ENCODE data around the gene ADSS1.
"Not testable (repeated sequence)": the region's sequence is repeated elsewhere in the genome, so short reads cannot be mapped to it uniquely, and the experiment has no call there.

ADSS1 gene

GRCh38 chr14:104717646-104718045, 6.4 kb upstream of the ADSS1 start:
- DNase-seq, result no peak

- DNase-seq, result no peak
Measured at GRCh38 chr14:104718147-104718546, 5.9 kb upstream of the ADSS1 start.

GRCh38 chr14:104718871-104719270, 5.2 kb upstream of the ADSS1 start:
- no peak for DNase-seq

GRCh38 chr14:104719343-104719742, 4.7 kb upstream of the ADSS1 start:
- no peak for DNase-seq

- DNase-seq, result no peak
Measured at GRCh38 chr14:104721505-104722431, 2.3 kb upstream of the ADSS1 start.

GRCh38 chr14:104722938-104723650, 935 bp upstream of the ADSS1 start:
- no peak for DNase-seq

- no peak for DNase-seq
Measured at GRCh38 chr14:104724407-104724980, 465 bp downstream of the ADSS1 start.

- DNase-seq, result no peak
Measured at GRCh38 chr14:104724981-104725771, 1.1 kb downstream of the ADSS1 start.

GRCh38 chr14:104725772-104726548, 1.9 kb downstream of the ADSS1 start:
- no peak for DNase-seq

GRCh38 chr14:104726600-104727451, 2.8 kb downstream of the ADSS1 start:
- no peak for DNase-seq

- no peak for DNase-seq
Measured at GRCh38 chr14:104728631-104729030, 4.6 kb downstream of the ADSS1 start.

- not testable (repeated sequence) for DNase-seq
Measured at GRCh38 chr14:104729176-104729834, 5.3 kb downstream of the ADSS1 start.

- DNase-seq, result no peak
Measured at GRCh38 chr14:104729835-104730181, 5.8 kb downstream of the ADSS1 start.

GRCh38 chr14:104730487-104730886, 6.5 kb downstream of the ADSS1 start:
- no peak for DNase-seq

GRCh38 chr14:104731320-104732294, 7.6 kb downstream of the ADSS1 start:
- no peak for DNase-seq

GRCh38 chr14:104732355-104732804, 8.4 kb downstream of the ADSS1 start:
- DNase-seq, result no peak

GRCh38 chr14:104732931-104733681, 9.1 kb downstream of the ADSS1 start:
- DNase-seq, result no peak

- no peak for DNase-seq
Measured at GRCh38 chr14:104734051-104734587, 10.1 kb downstream of the ADSS1 start.

Measured in NCI-H524 treated with DMSO at 0.1 percent for 48 hours (cell line).